CD4-positive, alpha-beta T cell treated with Interleukin-2 at 100 ng/mL for 4 hours (primary cell): ENCODE data around the gene CARD14.
A peak's percentile ranks its signal among the peaks of the same experiment; 100 is the strongest.
"Not testable (repeated sequence)": the region's sequence is repeated elsewhere in the genome, so short reads cannot be mapped to it uniquely, and the experiment has no call there.

ENCODE experiments used
- DNase-seq: peaks from one replicate; pipeline ENCODE4 v3.0.0-alpha.2; 2020; ENCODE audit warnings: low spot score

The CARD14 gene

DNA sequence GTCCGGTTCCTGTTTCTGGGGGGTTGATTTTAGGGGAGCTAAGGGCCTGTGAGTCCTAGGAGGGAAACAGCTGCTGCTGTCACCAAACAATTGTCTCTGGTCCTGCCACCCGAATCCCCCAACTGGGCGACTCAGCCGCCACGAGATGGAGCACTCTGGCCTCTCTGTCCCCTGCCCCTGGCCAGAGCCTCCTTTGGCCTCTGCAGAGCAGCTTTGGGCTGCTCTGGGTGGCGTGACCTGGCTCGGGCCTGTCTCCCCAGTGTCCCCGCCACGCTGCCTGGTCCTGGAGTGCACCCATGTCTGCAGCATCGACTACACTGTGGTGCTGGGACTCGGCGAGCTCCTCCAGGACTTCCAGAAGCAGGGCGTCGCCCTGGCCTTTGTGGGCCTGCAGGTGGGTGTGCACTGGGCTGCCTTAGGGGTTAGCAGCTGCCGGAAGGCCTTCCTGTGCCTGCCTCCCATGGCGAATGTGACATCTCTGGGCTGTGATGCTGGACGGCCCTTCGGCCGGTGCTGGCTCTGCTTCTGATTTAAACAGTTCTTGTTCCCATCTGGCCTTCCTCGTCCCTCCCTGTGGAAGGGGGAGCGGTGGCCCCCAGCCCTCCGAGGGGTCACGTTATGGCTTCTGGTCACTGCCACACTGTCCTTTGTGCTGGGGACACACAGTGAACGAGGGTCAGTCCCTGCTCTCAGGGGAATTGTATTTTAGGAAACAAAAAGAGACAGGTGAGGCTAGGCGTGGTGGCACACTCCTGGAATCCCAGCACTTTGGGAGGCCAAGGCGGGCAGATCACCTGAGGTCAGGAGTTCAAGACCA lies 79.3 kb downstream of the CARD14 start:
- no peak for DNase-seq

- no peak for DNase-seq
Measured at GRCh38 chr17:80251966-80252365, 82.1 kb downstream of the CARD14 start.

DNA sequence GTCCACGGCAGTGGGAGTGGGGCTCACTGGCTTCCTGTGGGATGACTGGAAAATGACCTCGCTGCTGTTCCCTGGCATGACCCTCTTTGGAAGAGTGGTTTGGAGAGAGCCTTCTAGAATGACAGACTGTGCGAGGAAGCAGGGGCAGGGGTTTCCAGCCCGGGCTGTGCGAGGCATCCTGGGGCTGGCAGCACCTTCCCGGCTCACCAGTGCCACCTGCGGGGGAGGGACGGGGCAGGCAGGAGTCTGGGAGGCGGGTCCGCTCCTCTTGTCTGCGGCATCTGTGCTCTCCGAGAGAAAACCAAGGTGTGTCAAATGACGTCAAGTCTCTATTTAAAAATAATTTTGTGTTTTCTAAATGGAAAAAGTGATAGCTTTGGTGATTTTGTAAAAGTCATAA lies 83.0 kb downstream of the CARD14 start:
- peak; percentile 88 for DNase-seq

DNA sequence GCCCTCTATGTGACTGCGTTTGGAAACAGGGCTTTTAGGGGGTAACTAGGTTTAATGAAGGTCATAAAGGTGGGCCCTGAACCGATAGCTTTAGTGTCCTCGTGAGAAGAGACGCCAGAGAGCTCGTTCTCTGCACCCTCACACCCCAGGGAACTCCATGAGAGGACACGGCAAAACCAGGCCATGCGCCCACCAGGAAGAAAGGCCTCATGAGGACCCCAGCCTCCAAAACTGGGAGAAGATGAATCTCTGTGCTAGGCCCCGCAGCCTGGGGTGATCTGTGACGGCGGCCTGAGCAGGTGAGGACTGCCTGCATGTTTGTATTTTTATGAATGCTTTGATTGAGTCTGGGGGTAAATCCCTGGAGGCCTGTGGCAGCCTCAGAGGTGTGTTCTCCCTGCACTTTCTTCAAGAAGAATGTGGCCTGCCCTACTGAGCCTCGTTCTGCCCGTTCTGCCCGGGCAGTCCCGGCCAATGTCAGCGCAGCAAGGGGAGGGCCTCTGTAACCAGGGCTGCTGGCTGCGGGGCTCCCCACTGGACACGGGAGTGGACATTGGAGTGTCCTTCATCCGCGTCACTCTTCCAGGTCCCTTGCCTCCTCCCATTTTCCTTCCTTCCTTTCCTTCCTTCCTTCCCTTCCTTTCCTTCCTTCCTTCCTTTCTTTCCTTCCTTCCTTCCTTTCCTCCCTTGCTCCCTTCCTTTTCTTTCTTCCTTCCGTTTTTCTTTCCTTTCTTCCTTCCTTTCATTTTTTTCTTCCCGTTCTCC lies 84.0 kb downstream of the CARD14 start:
- no peak for DNase-seq

DNA sequence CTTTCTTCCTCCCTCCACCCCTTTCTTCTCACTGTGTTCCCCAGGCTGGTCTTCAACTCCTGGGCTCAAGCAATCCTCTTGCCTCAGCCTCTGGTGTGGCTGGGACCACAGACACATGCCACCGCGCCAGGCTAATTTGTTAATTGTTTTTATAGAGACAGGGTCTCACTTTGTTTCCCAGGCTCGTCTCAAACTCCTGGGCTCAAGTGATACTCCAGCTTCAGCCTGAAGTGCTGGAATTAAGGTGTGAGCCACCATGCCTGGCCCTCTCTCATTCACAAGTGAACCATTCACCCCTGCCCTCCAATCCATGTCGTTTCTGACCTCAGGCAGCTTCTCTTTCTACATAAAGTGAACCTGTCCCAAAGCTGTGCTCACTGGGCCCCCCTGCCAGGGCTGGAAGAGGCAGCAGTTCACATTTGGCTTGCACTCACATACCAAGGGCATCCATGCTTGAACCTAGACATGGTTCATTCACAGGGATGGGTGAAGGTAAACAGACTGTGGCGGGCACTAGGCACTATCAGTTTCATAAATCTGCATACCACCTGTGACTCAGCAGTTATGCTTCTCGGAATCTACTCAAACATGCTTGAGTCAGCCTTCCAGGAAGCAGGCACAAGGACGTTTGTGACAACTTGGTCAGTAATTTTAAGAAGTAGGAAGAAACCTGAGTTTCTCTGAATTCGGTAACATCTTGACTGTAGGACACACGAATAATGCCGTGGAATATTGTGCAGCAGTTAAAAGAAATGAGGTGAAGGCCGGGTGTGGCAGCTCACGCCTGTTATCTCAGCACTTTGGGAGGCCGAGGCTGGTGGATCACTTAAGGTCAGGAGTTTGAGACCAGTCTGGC lies 84.8 kb downstream of the CARD14 start:
- DNase-seq: peak; percentile 94

DNA sequence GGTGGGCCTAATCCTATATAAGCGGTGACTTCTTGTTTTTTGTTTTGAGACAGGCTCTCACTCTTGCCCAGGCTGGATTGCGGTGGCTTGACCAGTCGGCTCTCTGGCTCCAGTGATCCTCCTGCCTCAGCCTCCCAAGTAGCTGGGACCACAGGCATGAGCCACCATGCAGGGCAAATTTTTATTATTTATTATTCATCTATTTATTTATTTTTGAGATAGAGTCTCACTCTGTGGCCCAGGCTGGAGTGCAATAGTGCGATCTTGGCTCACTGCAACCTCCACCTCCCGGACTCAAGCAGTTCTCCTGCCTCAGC lies 86.2 kb downstream of the CARD14 start:
- no peak for DNase-seq

DNA sequence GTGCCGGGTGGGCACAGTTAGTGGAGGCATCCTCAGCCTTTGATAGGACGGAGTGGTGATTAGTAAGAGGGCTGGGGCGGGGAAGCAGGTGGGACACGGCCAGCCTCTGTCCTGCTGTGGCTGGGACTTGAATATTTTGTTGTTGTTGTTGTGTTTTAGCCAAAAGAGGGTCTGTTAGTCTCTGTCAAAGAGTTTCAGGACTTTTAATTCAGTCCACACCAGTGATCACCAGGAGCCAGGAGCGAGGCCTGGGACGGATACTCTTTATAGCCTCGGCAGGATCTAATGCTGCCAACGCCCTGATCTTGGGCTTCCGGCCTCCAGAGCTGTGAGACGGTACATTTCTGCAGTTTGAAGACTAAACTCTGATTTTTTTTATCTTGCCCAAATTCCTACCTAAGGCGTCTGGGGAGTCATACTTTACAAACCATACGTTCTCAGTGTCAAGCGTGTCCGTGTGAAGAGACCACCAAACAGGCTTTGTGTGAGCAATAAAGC lies 87.9 kb downstream of the CARD14 start:
- DNase-seq: no peak

GRCh38 chr17:80258296-80258695 lies 88.5 kb downstream of the CARD14 start:
- DNase-seq: not testable (repeated sequence)
